Mesothelial cell of epicardium (in vitro differentiated cells): Measurements from ENCODE around the gene RAP2B. TPM values are rescaled to one million over a fixed set of nuclear protein-coding genes. Genes with fewer than 3 reads are reported as not detected.

Source experiments
- DNase-seq, 2 experiments: peaks; one replicate each; pipeline ENCODE4 v3.0.0; 2021; ENCODE audit warnings: low spot score in 2 of 2; ENCODE audit not compliant: unreplicated experiment in 2 of 2
- H3K27ac Mint-ChIP-seq: 2 replicates; pipeline ENCODE4 v1.8.0; 2021; ENCODE audit warnings: mixed read lengths
- H3K27me3 Mint-ChIP-seq: 2 replicates; pipeline ENCODE4 v1.8.0; 2021; ENCODE audit warnings: low read depth, mixed read lengths
- H3K36me3 Mint-ChIP-seq: 2 replicates; pipeline ENCODE4 v1.8.0; 2021; ENCODE audit warnings: mixed read lengths
- H3K4me1 Mint-ChIP-seq: 2 replicates; pipeline ENCODE4 v1.8.0; 2021; ENCODE audit warnings: mixed read lengths
- H3K4me3 Mint-ChIP-seq: 2 replicates; pipeline ENCODE4 v1.8.0; 2021; ENCODE audit warnings: mild to moderate bottlenecking, moderate library complexity, mixed read lengths
- H3K9me3 Mint-ChIP-seq: 2 replicates; pipeline ENCODE4 v1.8.0; 2021; ENCODE audit warnings: mixed read lengths
- total RNA-seq: library from RNA; stranded (reverse); gene quantifications from 3 replicates; pipeline ENCODE4 v1.2.1, GENCODE V29; 2021
- TF ChIP-seq, protein P1 (sequence below): fragments of 200-600 bp; sonication (generic); IDR thresholded peaks from one replicate; pipeline ENCODE4 v1.5.0; 2021; ENCODE audit warnings: antibody characterized with exemption; ENCODE audit not compliant: unreplicated experiment

RAP2B gene
- total RNA-seq, 1 donor from 2014 or later: 15.2 TPM

GRCh38 chr3:153129866-153130265 lies 32.2 kb upstream of the RAP2B start:
- H3K27ac Mint-ChIP-seq: no peak overlapping the region

DNA sequence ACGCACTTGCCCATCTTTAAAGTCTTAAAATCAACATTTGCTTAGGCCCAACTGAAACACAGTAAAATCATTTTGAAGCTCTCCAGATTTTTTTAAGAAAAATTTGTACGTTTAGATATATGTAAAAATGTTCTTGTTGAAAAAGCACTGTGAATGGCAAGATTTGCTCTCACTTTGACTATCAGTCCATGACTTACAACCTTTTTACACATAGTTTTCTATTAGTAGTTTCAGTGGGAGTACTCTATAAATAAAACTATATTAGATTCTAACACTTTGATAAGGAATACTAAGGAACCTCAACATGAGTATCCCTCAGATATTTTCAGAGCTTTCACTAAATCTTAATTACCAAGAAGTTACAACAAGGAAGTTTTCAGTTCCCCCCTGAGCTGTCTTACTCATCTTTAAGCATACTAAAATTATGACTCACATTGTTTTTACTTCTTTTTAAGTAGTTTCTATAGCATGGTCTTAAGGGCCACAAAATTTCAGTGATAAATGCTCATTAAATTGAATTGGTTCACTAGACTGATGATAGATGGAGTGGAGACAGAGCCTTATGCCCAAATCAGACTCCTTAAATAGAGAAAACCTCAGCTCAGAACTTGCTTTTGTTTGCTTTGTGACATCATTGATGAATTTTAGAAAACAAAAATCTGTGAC lies 31.6 kb upstream of the RAP2B start:
- DNase-seq: no peak
- H3K4me1 Mint-ChIP-seq: peaks cover 6% of the 10 kb centered on the region
- H3K9me3 Mint-ChIP-seq: peaks cover 12% of the 10 kb centered on the region
- peak overlapping the region; percentile 85 for H3K27ac Mint-ChIP-seq
- H3K4me3 Mint-ChIP-seq: no peak overlapping the region
- no peaks in the 10 kb centered on the region for H3K36me3 Mint-ChIP-seq
- H3K27me3 Mint-ChIP-seq: no peaks in the 10 kb centered on the region
- TF ChIP-seq, protein P1, sequence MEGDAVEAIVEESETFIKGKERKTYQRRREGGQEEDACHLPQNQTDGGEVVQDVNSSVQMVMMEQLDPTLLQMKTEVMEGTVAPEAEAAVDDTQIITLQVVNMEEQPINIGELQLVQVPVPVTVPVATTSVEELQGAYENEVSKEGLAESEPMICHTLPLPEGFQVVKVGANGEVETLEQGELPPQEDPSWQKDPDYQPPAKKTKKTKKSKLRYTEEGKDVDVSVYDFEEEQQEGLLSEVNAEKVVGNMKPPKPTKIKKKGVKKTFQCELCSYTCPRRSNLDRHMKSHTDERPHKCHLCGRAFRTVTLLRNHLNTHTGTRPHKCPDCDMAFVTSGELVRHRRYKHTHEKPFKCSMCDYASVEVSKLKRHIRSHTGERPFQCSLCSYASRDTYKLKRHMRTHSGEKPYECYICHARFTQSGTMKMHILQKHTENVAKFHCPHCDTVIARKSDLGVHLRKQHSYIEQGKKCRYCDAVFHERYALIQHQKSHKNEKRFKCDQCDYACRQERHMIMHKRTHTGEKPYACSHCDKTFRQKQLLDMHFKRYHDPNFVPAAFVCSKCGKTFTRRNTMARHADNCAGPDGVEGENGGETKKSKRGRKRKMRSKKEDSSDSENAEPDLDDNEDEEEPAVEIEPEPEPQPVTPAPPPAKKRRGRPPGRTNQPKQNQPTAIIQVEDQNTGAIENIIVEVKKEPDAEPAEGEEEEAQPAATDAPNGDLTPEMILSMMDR: no peak

More at GRCh38 chr3:153129866-153130265, 32.2 kb upstream of the RAP2B start:
- H3K27me3 Mint-ChIP-seq: no peaks in the 10 kb centered on the region
- H3K4me3 Mint-ChIP-seq: no peak overlapping the region
- DNase-seq: no peak
- no peaks in the 10 kb centered on the region for H3K36me3 Mint-ChIP-seq
- peaks cover 6% of the 10 kb centered on the region for H3K4me1 Mint-ChIP-seq
- H3K9me3 Mint-ChIP-seq: peaks cover 17% of the 10 kb centered on the region
- TF ChIP-seq, protein P1: no peak

DNA sequence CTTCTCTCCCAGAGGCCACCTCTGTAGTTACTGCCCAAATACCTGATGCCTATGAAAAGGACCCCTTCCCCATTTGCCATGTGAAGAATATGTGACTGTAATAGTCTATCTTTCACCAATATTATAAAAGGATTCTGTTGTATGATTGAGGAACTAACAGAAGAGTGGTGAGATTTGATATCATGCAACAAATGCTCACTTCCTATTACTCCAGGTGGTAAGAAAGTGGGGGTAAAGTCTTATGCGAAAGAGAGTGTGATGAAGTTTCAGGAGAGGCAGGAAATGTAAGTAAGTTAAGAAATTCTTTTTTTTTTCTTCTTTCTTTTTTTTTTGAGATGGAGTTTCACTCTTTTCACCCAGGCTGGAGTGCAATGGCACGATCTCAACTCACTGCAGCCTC lies 24.4 kb upstream of the RAP2B start:
- Mint-ChIP-seq H3K27ac (peak overlapping the region; percentile 99), H3K27me3 (no peaks in the 10 kb centered on the region), H3K4me1 (peaks cover 19% of the 10 kb centered on the region), H3K9me3 (no peaks in the 10 kb centered on the region), H3K36me3 (no peaks in the 10 kb centered on the region), H3K4me3 (no peak overlapping the region)
- no peak for DNase-seq
- TF ChIP-seq, protein P1: no peak

- Mint-ChIP-seq H3K27me3 (no peaks in the 10 kb centered on the region), H3K4me3 (no peak overlapping the region), H3K4me1 (peaks cover 21% of the 10 kb centered on the region), H3K36me3 (no peaks in the 10 kb centered on the region), H3K27ac (peak overlapping the region; percentile 99), H3K9me3 (no peaks in the 10 kb centered on the region)
- DNase-seq: peak in 1 of 2 experiments; percentile 44
- TF ChIP-seq, protein P1: no peak
These were observed 23.5 kb upstream of the RAP2B start for GRCh38 chr3:153138276-153139210.

- Mint-ChIP-seq H3K4me1 (peaks cover 43% of the 10 kb centered on the region), H3K9me3 (peaks cover 6% of the 10 kb centered on the region), H3K4me3 (no peak overlapping the region), H3K27me3 (no peaks in the 10 kb centered on the region), H3K27ac (no peak overlapping the region), H3K36me3 (no peaks in the 10 kb centered on the region)
- TF ChIP-seq, protein P1: no peak
- DNase-seq: no peak
These were observed 19.1 kb upstream of the RAP2B start for GRCh38 chr3:153142961-153143360.
